ENCODE measurements around the gene CHRNB2. TPM values are rescaled to one million over a fixed set of nuclear protein-coding genes. Genes with fewer than 3 reads are reported as not detected.

The CHRNB2 gene
- total and polyA plus RNA-seq, 2 of the 4 experiments (the other 2 are of a cell fraction) = under 0.01 to 0.03 TPM

GRCh38 chr1:154627257-154628120 is 59.9 kb downstream of the CHRNB2 start:
- peak overlapping the region; percentile 97 for H4K5ac ChIP-seq (ENCODE audit: low read depth, low read length)
- peak overlapping the region; percentile 90 for H2AK9ac ChIP-seq (replicated peaks; ENCODE audit: low read depth, low read length, poor library complexity)
- H2AK5ac ChIP-seq (ENCODE audit: low read depth, low read length) = peak overlapping the region; percentile 57
- peak overlapping the region; percentile 79 for H3K9ac ChIP-seq (ENCODE audit: low read depth, low read length)
- POLR2A ChIA-PET (ENCODE audit: unreplicated experiment) = no interaction called here
- H3K9me3 ChIP-seq (ENCODE audit: control insufficient read depth, insufficient read depth, low read length) = no peaks in the 10 kb centered on the region
- H2BK15ac ChIP-seq (ENCODE audit: low read depth, low read length) = peak overlapping the region; percentile 96
- peak overlapping the region; percentile 88 for H3K56ac ChIP-seq (ENCODE audit: extremely low read depth, insufficient read depth, low read length)
- ATAC-seq (ENCODE audit: low read depth) (peak; percentile 58), DNase-seq (peak; percentile 88)
- in situ Hi-C loops (cut with MboI; ENCODE audit: low sequenced_read_pairs) = no loop called here
- H3K36me3 ChIP-seq (ENCODE audit: control insufficient read depth, insufficient read depth, low read length) = no peaks in the 10 kb centered on the region
- CTCF ChIA-PET = interaction anchor here (0.8 kb wide), 1 partner anchor 68 kb away, joined by 3 read pairs; no protein-coding TSS in a partner anchor
- peak overlapping the region; percentile 94 for H2BK120ac ChIP-seq (ENCODE audit: low read depth, low read length)
- H3K9me1 ChIP-seq (ENCODE audit: insufficient read depth, low read length) = peaks cover 10% of the 10 kb centered on the region
- peak overlapping the region; percentile 100 for H4K91ac ChIP-seq (ENCODE audit: insufficient read depth, low read depth, low read length)
- H4K20me1 ChIP-seq (ENCODE audit: insufficient read depth, low read length) = peaks cover 39% of the 10 kb centered on the region
- peaks cover 5% of the 10 kb centered on the region; the same call in 1 of the 2 replicates for H3K27me3 ChIP-seq (ENCODE audit: control insufficient read depth, insufficient read depth, low read length)
- BruUV-seq (replicated peaks) = no TSS peak
- peak overlapping the region; percentile 96 for H3K4me2 ChIP-seq (ENCODE audit: low read depth, low read length)
- H3K4ac ChIP-seq (ENCODE audit: low read depth, low read length) = peak overlapping the region; percentile 99
- peak overlapping the region; percentile 98 for H3K23ac ChIP-seq (ENCODE audit: low read depth, low read length)
- TF ChIP-seq RAD21 (IDR thresholded peaks at IDR 0.05; ENCODE audit: low read length) = 0 out of 2 replicates have a peak, but pooled peaks have one; percentile 1
- TF ChIP-seq BHLHE40 (IDR thresholded peaks at IDR 0.05; ENCODE audit: low read depth, low read length) = peak; percentile 54
- no peak for TF ChIP-seq RCOR1 (IDR thresholded peaks at IDR 0.05; ENCODE audit: insufficient replicate concordance, low read length)
- TF ChIP-seq RFX5 (IDR thresholded peaks at IDR 0.05; ENCODE audit: low read depth, low read length) = no peak
- peak; percentile 96 for TF ChIP-seq USF2 (IDR thresholded peaks at IDR 0.05; ENCODE audit: low read depth, low read length)
- peak; percentile 40; the same call in 1 of the 2 replicates for TF ChIP-seq FOS (IDR thresholded peaks at IDR 0.05; ENCODE audit: low read depth, low read length)
- no peak for TF ChIP-seq MAZ (IDR thresholded peaks at IDR 0.05; ENCODE audit: borderline replicate concordance, low read depth, low read length)
- TF ChIP-seq CEBPB (IDR thresholded peaks at IDR 0.05; ENCODE audit: low read depth, low read length) = no peak; the same call in 1 of the 2 replicates
- peak; percentile 93 for TF ChIP-seq POLR2A (IDR thresholded peaks at IDR 0.05; ENCODE audit: low read depth, low read length)
- TF ChIP-seq, protein P1, sequence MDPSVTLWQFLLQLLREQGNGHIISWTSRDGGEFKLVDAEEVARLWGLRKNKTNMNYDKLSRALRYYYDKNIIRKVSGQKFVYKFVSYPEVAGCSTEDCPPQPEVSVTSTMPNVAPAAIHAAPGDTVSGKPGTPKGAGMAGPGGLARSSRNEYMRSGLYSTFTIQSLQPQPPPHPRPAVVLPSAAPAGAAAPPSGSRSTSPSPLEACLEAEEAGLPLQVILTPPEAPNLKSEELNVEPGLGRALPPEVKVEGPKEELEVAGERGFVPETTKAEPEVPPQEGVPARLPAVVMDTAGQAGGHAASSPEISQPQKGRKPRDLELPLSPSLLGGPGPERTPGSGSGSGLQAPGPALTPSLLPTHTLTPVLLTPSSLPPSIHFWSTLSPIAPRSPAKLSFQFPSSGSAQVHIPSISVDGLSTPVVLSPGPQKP (IDR thresholded peaks at IDR 0.05; ENCODE audit: borderline replicate concordance, low read depth, low read length) = no peak
- TF ChIP-seq CHD1 (IDR thresholded peaks at IDR 0.05; ENCODE audit: low read depth, low read length) = 0 out of 2 replicates have a peak, but pooled peaks have one; percentile 73
- TF ChIP-seq MAFK (IDR thresholded peaks at IDR 0.05; ENCODE audit: low read depth, low read length) = no peak
- peaks cover 14 to 43% of the 10 kb centered on the region in 2 experiments; a peak in 3 of 4 replicates for H3K79me1 ChIP-seq (ENCODE audit: low read depth in 1 of 2, low read length in 2 of 2)
- H3K18ac ChIP-seq (ENCODE audit: low read depth, low read length) = peak overlapping the region; percentile 70
- peak overlapping the region; percentile 86 for H2BK20ac ChIP-seq (ENCODE audit: low read depth, low read length)
- H3K4me3 ChIP-seq (ENCODE audit: insufficient read depth, low read depth, low read length) = peak overlapping the region; percentile 83
- H2AFZ ChIP-seq (replicated peaks; ENCODE audit: low read length, poor library complexity) = peak overlapping the region; percentile 99
- peak overlapping the region; percentile 82 for H3K27ac ChIP-seq (ENCODE audit: insufficient read depth, low read length)
- peak overlapping the region; percentile 97 for H2BK5ac ChIP-seq (ENCODE audit: low read depth, low read length, poor library complexity, severe bottlenecking)
- WGBS, 2 experiments (ENCODE audit: extremely low coverage in 2 of 2, insufficient read length in 1 of 2) = 0% methylated on average over 33 of the region's 70 CpGs; no CpG with 5 or more reads in 1 of the 2 experiments
- H4K8ac ChIP-seq (ENCODE audit: low read depth in 2 of 2, low read length in 2 of 2) = peak overlapping the region; percentile 92 to 100
- intact Hi-C loops (cut with micrococcal nuclease) = no loop called here
- H3K4me1 ChIP-seq (ENCODE audit: control insufficient read depth, insufficient read depth, low read length) = peaks cover 9% of the 10 kb centered on the region
- dilution Hi-C loops (cut with HindIII; ENCODE audit: low sequenced_read_pairs, unreplicated experiment) = no loop called here
- H3K14ac ChIP-seq (replicated peaks; ENCODE audit: low read depth, low read length) = peak overlapping the region; percentile 99
